Upper lobe of left lung (tissue), 6 donors: ENCODE results near the gene FOXA3. TPM values are rescaled to one million over a fixed set of nuclear protein-coding genes. Genes with fewer than 3 reads are reported as not detected.
"Not testable (repeated sequence)": the region's sequence is repeated elsewhere in the genome, so short reads cannot be mapped to it uniquely, and the experiment has no call there.

Experiments
- ATAC-seq, 2 donors: fragments of 200-7000 bp; cut with Tn5 transposase; one replicate each; pipeline ENCODE4 v1.9.1; 2022; ENCODE audit warnings: mild to moderate bottlenecking in 2 of 2, moderate library complexity in 2 of 2; ENCODE audit not compliant: low FRiP score in 2 of 2
- DNase-seq, 2 donors: peaks; one replicate each; pipeline ENCODE4 v3.0.0-alpha.2; 2019 to 2020
- H3K27ac ChIP-seq, 4 donors: fragments of 200-600 bp; sonication (generic); one replicate each; pipeline ENCODE4 v1.5.1; 2016 to 2019
- H3K27me3 ChIP-seq, 4 donors: fragments of 200-600 bp; sonication (generic); one replicate each; pipeline ENCODE4 v1.5.1; 2017 to 2019
- H3K36me3 ChIP-seq, 4 donors: fragments of 200-600 bp; sonication (generic); one replicate each; pipeline ENCODE4 v1.5.1; 2016 to 2019
- H3K4me1 ChIP-seq, 4 donors: fragments of 200-600 bp; sonication (generic); one replicate each; pipeline ENCODE4 v1.5.1; 2018 to 2019
- H3K4me3 ChIP-seq, 4 donors: fragments of 200-600 bp; sonication (generic); one replicate each; pipeline ENCODE4 v1.5.1; 2017 to 2019; ENCODE audit warnings: mild to moderate bottlenecking in 2 of 4, moderate library complexity in 1 of 4
- H3K9me3 ChIP-seq, 4 donors: fragments of 200-600 bp; sonication (generic); one replicate each; pipeline ENCODE4 v1.5.1; 2018 to 2019
- CTCF ChIP-seq, 6 experiments: fragments of 450-650 bp in 4 of 6; fragments of 200-600 bp in 2 of 6; sonication (generic) in 2 of 6; IDR thresholded peaks; one replicate each; pipeline ENCODE4 v1.5.1; 2016 to 2019; ENCODE audit warnings: antibody characterized with exemption in 6 of 6
- EP300 ChIP-seq, 4 donors: sonication (generic); formaldehyde crosslinking; IDR thresholded peaks; one replicate each; pipeline ENCODE4 v1.5.1; 2017; ENCODE audit warnings: antibody characterized with exemption in 4 of 4, control low read depth in 2 of 4
- POLR2A ChIP-seq, 4 donors: fragments of 450-650 bp; IDR thresholded peaks; one replicate each; pipeline ENCODE4 v1.5.1; 2016 to 2017; ENCODE audit warnings: antibody characterized with exemption in 4 of 4, mild to moderate bottlenecking in 2 of 4
- POLR2AphosphoS5 ChIP-seq, 2 donors: sonication (generic); formaldehyde crosslinking; IDR thresholded peaks; one replicate each; pipeline ENCODE4 v1.5.1; 2017; ENCODE audit warnings: antibody characterized with exemption in 2 of 2
- WGBS, 2 donors: methylation state at CpG; one replicate each; pipeline ENCODE4 v1.1.5; 2017 to 2018; 5-methylcytosine and 5-hydroxymethylcytosine counted together
- total RNA-seq, 6 donors: library from RNA; depleted of rRNA in 4 of 6; stranded (reverse); fragments of >200 nt in 4 of 6; gene quantifications; one replicate each; pipeline versions ENCODE4 v1.1.0 to v1.2.1, GENCODE V29; 2016 to 2021
- donor health status: DM: no; HTN: no; CAD: no; lungs with moderate emphysema.
- donor health status: DM: no; HTN: yes; CAD: no; lungs with severe emphysema.

FOXA3 gene
- total RNA-seq, 6 donors from 2014 or later, result 0.46 to 1.2 (median 0.46) TPM; not detected in 3

GRCh38 chr19:45895519-45895972 is 31.4 kb downstream of the FOXA3 start:
- Histone ChIP-seq H3K27me3 (no peaks in the 10 kb centered on the region), H3K36me3 (peaks cover 0 to 50% (median 30%) of the 10 kb centered on the region in 4 donors), H3K4me1 (peaks cover 0 to 7% (median 0%) of the 10 kb centered on the region in 4 donors), H3K27ac (no peak overlapping the region), H3K9me3 (no peaks in the 10 kb centered on the region), H3K4me3 (no peak overlapping the region)
- 81 to 89% methylated on average over 9 of the region's 9 CpGs for WGBS, 2 donors
- DNase-seq (no peak), ATAC-seq (no peak)
- TF ChIP-seq CTCF (IDR thresholded peaks at IDR 0.05), result no peak
- TF ChIP-seq POLR2AphosphoS5 (IDR thresholded peaks at IDR 0.05), result no peak
- no peak for TF ChIP-seq EP300 (IDR thresholded peaks at IDR 0.05)
- no peak for TF ChIP-seq POLR2A (IDR thresholded peaks at IDR 0.05)

- H3K27ac ChIP-seq, DNase-seq, ATAC-seq, H3K9me3 ChIP-seq, H3K4me3 ChIP-seq, H3K27me3 ChIP-seq: not testable (repeated sequence)
- peaks cover 0 to 45% (median 28%) of the 10 kb centered on the region in 4 donors for H3K36me3 ChIP-seq
- 92 to 94% methylated on average over 12 of the region's 12 CpGs for WGBS, 2 donors
- H3K4me1 ChIP-seq, result peaks cover 3 to 12% (median 4%) of the 10 kb centered on the region in 4 donors
These were observed 32.0 kb downstream of the FOXA3 start for GRCh38 chr19:45895983-45896599.

GRCh38 chr19:45897261-45897812 is 33.2 kb downstream of the FOXA3 start:
- ATAC-seq (no peak), DNase-seq (no peak)
- Histone ChIP-seq H3K4me1 (peaks cover 7 to 25% (median 12%) of the 10 kb centered on the region in 4 donors), H3K27me3 (no peaks in the 10 kb centered on the region), H3K4me3 (no peak overlapping the region), H3K9me3 (no peaks in the 10 kb centered on the region), H3K36me3 (peaks cover 0 to 40% (median 26%) of the 10 kb centered on the region in 4 donors), H3K27ac (no peak overlapping the region)
- no peak for TF ChIP-seq CTCF (IDR thresholded peaks at IDR 0.05)
- no peak for TF ChIP-seq EP300 (IDR thresholded peaks at IDR 0.05)
- TF ChIP-seq POLR2A (IDR thresholded peaks at IDR 0.05), result no peak
- no peak for TF ChIP-seq POLR2AphosphoS5 (IDR thresholded peaks at IDR 0.05)
- WGBS, 2 donors, result 92% methylated on average over 8 of the region's 8 CpGs

- no peak for ATAC-seq
- peaks cover 0 to 38% (median 26%) of the 10 kb centered on the region in 4 donors for H3K36me3 ChIP-seq
- 93 to 96% methylated on average over 7 of the region's 7 CpGs for whole genome bisulfite sequencing, 2 donors
- no peak overlapping the region for H3K4me3 ChIP-seq
- H3K27ac ChIP-seq, result no peak overlapping the region
- H3K4me1 ChIP-seq, result peaks cover 12 to 32% (median 18%) of the 10 kb centered on the region in 4 donors
- TF ChIP-seq CTCF (IDR thresholded peaks at IDR 0.05), result no peak
- no peak for TF ChIP-seq EP300 (IDR thresholded peaks at IDR 0.05)
- TF ChIP-seq POLR2A (IDR thresholded peaks at IDR 0.05), result no peak
- no peak for TF ChIP-seq POLR2AphosphoS5 (IDR thresholded peaks at IDR 0.05)
- H3K9me3 ChIP-seq, result no peaks in the 10 kb centered on the region
- H3K27me3 ChIP-seq, result no peaks in the 10 kb centered on the region
- no peak for DNase-seq
These were observed 35.1 kb downstream of the FOXA3 start for GRCh38 chr19:45899253-45899652.

- Histone ChIP-seq H3K9me3 (no peaks in the 10 kb centered on the region), H3K4me1 (peaks cover 12 to 32% (median 18%) of the 10 kb centered on the region in 4 donors), H3K27me3 (no peaks in the 10 kb centered on the region), H3K27ac (no peak overlapping the region), H3K36me3 (peaks cover 0 to 32% (median 23%) of the 10 kb centered on the region in 4 donors), H3K4me3 (no peak overlapping the region)
- ATAC-seq (no peak), DNase-seq (no peak)
- TF ChIP-seq CTCF (IDR thresholded peaks at IDR 0.05), result no peak
- TF ChIP-seq POLR2AphosphoS5 (IDR thresholded peaks at IDR 0.05), result no peak
- no peak for TF ChIP-seq EP300 (IDR thresholded peaks at IDR 0.05)
- no peak for TF ChIP-seq POLR2A (IDR thresholded peaks at IDR 0.05)
- WGBS, 2 donors, result 94 to 99% methylated on average over 4 of the region's 4 CpGs
These were observed 35.9 kb downstream of the FOXA3 start for GRCh38 chr19:45899919-45900589.
